OCI-M1 (cell line): ENCODE results near the gene ZMIZ1.

Source experiments
- DNase-seq: peaks from one replicate; lab custom pipeline; 2025; lab: John Stamatoyannopoulos, UW

Gene ZMIZ1

DNA sequence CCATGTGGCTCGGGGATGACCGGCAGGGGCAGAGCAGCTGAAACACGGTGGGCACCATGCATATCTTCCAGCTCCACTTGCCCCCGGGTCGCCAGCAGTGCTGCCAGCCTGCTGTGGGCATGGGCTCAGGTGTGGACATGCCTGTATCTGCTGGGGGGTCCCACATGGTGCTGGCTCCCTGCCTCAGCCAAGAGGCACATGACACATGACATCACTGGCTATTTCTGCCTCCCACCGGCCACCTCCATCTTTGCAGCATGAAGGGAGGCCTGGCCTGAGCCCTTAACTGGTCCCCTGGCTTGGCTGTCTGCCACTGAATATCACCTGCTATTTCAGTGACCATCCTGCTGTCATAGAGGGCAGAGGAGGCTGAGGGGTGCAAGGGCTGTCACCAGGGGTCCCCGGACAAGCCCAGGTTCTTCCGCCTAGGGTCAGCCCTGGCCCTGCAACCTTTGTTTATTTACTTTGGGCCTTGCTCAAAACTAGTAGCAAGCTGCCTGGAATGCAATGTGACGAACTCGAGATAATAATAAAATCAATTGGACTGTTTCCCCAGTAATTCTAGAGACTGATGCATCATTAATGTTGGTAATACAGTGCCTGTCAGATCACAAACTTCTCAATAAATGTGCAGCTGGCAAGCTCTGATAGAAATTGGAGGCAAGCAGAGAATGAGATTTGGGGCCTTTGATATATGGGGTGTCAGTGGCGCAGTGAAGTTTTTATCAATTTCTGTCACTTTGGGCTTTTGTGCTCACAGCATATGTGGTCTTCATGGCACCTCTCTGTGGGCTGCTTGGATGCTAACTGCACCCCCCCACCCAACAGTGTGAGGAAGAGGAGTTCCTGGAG, 28.5 kb downstream of the ZMIZ1 start:
- no peak for DNase-seq

GRCh38 chr10:79098061-79098460, 29.3 kb downstream of the ZMIZ1 start:
- no peak for DNase-seq

- no peak for DNase-seq
These were observed 29.8 kb downstream of the ZMIZ1 start for GRCh38 chr10:79098596-79099015.

DNA sequence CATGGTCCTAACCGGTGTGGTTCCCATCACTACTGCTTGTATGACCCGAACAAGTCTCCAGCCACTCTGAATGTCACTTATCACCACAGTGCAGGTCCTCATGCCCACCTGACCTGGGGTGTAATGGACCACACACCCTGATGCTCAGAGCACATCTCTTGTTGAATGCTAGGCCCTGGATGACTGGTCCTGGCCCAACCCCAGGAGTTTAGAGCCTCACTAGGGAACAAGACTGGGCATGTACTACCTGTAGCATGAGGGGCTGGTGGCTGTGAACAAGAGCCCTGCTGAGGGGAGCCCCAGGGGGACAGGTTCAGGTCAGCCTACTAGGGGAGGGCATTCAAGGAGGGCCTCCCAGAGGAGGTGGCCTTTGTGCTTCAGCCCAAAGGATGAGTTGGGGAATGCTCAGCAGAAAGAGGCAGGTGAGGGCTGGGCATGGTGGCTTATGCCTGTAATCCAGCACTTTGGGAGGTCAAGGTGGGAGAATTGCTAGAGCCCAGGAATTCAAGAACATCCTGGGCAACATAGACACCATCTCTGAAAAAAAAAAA, 31.2 kb downstream of the ZMIZ1 start:
- no peak for DNase-seq

GRCh38 chr10:79100771-79101170, 32.0 kb downstream of the ZMIZ1 start:
- DNase-seq, result no peak

- DNase-seq, result no peak
These were observed 33.1 kb downstream of the ZMIZ1 start for GRCh38 chr10:79101560-79102497.

DNA sequence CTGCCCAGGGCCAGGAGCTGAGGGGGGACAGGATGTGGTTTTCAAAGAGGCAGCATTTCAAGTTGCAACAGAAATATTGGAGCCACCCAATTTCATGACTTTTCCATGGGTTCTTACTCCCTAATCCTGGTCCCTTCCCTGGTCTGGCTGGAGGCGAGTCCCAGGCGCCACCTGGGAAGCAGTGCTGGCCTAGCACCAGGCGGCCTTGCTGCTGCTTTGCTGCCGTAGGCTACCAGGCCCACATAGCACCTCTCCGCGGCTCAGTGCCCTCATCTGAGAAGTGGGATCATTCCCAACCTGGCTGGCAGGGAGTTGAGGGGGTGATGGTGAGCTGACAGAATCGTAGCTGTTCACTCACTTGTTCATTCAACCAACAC, 33.7 kb downstream of the ZMIZ1 start:
- DNase-seq, result no peak

DNA sequence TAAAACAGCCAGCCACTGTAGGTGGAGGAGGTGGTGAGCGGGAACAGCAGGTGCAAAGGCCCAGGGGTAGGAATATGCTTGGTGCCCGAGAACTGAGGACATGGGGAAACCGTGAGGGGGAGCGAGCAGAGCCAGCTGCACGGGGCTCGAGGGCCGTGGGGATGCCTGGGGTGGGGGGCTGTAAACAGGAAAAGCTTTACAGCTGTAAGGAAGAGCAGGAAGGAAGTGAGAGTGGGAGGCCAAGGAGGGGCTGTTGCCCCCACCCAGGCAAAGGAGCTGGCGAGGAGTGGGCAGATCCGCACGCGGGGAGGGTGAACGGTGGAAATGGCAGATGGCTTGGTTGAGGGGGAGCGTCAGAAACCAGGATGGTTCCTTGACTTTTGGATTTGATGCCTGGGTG, 34.4 kb downstream of the ZMIZ1 start:
- DNase-seq, result no peak

DNA sequence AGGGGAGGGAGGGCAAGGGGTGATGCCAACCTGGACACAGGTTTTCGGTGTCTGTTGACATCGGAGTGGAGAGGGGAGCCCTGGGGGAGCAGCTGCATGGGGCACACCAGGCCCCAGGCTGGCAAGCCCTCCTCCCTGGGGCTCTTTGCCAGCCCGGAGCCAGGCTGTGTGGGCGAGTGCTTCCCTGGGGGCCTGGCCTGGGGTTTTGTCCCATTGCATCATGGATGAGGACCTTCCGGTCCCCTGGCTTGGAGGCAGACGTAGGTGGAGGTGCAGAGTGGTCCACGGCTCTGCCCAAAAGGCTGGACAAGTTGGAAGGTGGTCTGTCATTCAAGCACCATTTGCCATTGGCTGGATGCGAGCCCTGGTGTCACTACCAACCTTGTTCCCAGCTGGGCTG, 34.8 kb downstream of the ZMIZ1 start:
- DNase-seq, result no peak

DNA sequence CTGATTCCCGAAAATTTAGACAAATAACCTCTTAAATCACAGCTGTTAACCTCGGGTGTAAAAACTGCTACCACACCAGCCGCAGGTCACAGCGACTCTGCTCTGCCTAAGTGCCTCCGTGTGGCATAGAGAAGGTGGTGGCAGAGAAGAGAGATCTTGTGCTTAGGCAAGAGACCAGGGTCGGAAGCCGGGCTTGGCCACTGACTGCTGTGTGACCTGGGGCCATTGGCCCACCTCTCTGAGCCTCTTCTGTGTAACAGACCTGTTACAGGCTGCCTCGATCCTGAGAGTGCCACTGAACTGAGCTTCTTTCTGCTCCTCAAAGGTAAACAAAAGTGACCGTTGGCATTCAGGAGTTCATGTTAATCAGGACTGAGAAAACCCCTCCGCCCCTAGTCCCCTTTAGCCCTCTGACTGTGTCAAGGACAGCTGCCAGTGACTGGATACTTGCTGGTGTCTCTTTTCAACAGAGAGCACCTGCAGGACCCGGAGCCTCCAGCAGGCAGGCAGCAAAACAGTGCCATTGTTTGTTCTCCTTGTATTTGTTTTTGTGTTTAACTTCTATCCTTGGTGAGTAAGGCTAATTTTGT, 36.5 kb downstream of the ZMIZ1 start:
- DNase-seq, result no peak

DNA sequence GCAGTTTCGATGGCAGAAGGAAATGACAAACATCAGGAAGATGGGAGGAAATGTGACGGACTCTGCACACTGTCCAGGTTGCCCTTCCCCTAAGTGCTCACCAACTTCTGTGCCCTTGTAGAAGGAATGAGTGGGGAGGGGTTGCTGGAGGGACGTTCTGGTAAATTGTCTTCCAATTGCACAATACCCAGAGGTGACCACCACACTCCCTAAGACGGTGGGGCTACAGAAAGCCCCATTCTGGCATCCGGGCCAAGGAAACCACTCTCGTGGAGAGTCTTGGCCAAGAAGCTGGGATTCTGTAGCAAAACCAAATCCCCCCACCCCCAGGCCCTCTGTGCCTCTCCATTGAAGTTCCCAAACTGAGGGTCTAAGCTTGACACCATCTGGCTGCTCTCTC, 37.1 kb downstream of the ZMIZ1 start:
- no peak for DNase-seq

DNA sequence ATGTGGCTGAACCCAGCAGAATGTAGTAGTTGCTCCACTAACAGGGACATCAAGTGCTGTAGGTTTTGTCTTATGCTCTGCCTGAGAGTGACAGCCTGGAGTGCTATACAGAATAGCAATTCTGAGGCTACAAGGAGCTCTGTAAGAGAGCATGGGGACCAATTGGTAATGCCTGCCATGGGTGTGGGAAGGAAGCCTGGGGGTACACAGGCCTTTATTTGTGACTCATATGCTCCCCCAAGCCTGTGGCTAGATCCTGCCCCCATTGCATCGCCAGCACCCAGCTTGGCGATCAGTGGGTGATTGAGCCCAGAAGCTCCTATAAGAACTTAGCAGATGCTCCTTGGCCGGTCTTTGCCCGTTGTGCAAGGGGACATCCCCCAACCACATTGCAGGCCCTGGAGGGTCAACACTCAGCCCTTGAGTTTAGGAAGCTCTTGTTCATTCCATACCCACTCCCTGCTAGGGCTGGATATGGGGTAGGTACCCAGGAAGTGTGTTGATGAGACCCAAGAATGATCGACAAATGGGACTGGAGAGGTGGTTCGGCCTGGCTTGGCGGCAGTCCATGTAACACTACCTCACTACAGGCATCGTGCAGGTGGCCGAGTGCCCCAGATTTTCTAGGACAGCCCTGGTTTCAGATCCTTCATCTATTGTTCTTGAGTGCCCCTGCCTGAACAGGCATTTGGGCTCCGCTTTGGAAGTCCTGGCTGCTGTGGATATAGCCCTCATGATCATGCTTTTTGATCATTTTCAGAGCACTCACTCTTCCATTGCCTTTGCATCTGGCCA, 37.7 kb downstream of the ZMIZ1 start:
- no peak for DNase-seq

- no peak for DNase-seq
These were observed 39.0 kb downstream of the ZMIZ1 start for GRCh38 chr10:79107736-79108264.

- DNase-seq, result no peak
These were observed 40.0 kb downstream of the ZMIZ1 start for GRCh38 chr10:79108728-79109127.

- no peak for DNase-seq
These were observed 42.7 kb downstream of the ZMIZ1 start for GRCh38 chr10:79111427-79111826.

DNA sequence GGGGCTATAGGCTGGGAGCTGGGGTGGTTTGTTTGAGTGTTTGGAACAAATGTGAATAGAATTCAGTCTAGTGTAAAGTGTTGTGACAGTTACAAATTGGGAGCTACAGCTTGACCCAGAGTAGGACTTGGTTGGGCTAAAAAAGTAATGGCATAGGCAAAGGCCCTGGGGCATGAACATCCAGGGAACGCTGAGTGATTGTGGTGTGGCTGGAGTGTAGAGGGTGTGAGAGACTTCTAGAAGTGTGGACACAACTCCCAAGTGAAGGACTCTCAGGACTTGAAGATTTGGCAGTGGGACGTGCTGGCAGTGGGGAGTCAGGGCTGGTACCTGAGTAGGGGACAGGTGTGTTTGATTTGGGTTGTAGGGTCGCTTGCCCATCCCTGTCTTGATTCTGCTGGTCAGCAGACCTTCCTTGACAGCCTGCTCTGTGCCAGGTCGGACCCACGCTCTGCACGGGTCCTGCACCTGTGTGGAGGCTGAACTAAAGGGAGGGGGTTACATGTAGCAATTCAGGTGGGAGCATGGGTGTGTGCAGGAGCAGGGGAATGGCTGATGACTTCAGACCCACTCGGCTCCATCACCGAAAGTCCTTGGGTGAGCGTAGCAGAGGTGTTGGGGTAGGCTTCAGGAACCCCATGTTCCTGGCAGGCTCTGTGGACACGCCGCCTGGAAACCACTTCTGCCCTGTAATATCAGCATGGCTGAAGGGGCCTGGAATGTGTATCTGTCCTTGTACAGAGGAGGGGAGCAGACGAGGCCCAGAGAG, 43.3 kb downstream of the ZMIZ1 start:
- DNase-seq, result no peak

- no peak for DNase-seq
These were observed 44.2 kb downstream of the ZMIZ1 start for GRCh38 chr10:79112881-79113431.

- DNase-seq, result no peak
These were observed 45.1 kb downstream of the ZMIZ1 start for GRCh38 chr10:79113827-79114226.

- no peak for DNase-seq
These were observed 46.5 kb downstream of the ZMIZ1 start for GRCh38 chr10:79115302-79115701.

- no peak for DNase-seq
These were observed 47.6 kb downstream of the ZMIZ1 start for GRCh38 chr10:79116368-79116767.
